HEK293T (cell line): Measurements from ENCODE around the gene BHLHE40.

Experiments used
- CTCF ChIA-PET: fragments of 350-600 bp; formaldehyde crosslinking; extraction: SDS; loops from one replicate; lab custom pipeline; 2021; ENCODE audit warnings: antibody characterized with exemption, inconsistent platforms; lab: Yijun Ruan, JAX
- POLR2A ChIA-PET: fragments of 350-600 bp; formaldehyde crosslinking; extraction: SDS; loops from one replicate; lab custom pipeline; 2020; ENCODE audit warnings: antibody characterized with exemption, inconsistent platforms; lab: Yijun Ruan, JAX
- DNase-seq: peaks from one replicate; pipeline ENCODE4 v3.0.0; 2012; ENCODE audit warnings: mixed read lengths; ENCODE audit errors: extremely low spot score
- ARNT ChIP-seq: fragments of 450-650 bp; IDR thresholded peaks from 2 replicates; pipeline ENCODE4 v1.6.1; 2017; ENCODE audit warnings: mild to moderate bottlenecking
- BHLHE40 ChIP-seq: fragments of 450-650 bp; IDR thresholded peaks from 2 replicates; pipeline ENCODE4 v1.6.1; 2016; ENCODE audit warnings: mild to moderate bottlenecking, moderate library complexity, borderline replicate concordance
- CTBP1 ChIP-seq: fragments of 450-650 bp; IDR thresholded peaks from 2 replicates; pipeline ENCODE4 v1.6.1; 2016; ENCODE audit warnings: borderline replicate concordance
- ELF4 ChIP-seq: fragments of 450-650 bp; IDR thresholded peaks from 2 replicates; pipeline ENCODE4 v1.6.1; 2017; ENCODE audit warnings: antibody characterized with exemption
- FOXA1 ChIP-seq: fragments of 450-650 bp; IDR thresholded peaks from 2 replicates; pipeline ENCODE4 v1.6.1; 2016; ENCODE audit warnings: mild to moderate bottlenecking
- FOXK2 ChIP-seq: fragments of 450-650 bp; IDR thresholded peaks from 2 replicates; pipeline ENCODE4 v1.6.1; 2016; ENCODE audit warnings: mild to moderate bottlenecking
- FOXM1 ChIP-seq: fragments of 450-650 bp; IDR thresholded peaks from 2 replicates; pipeline ENCODE4 v1.6.1; 2017; ENCODE audit warnings: mild to moderate bottlenecking, borderline replicate concordance
- HDGF ChIP-seq: fragments of 450-650 bp; IDR thresholded peaks from 2 replicates; pipeline ENCODE4 v1.6.1; 2017; ENCODE audit warnings: antibody characterized with exemption, borderline replicate concordance
- L3MBTL2 ChIP-seq: fragments of 450-650 bp; conservative IDR thresholded peaks from 2 replicates; pipeline ENCODE4 v1.6.1; 2016; ENCODE audit warnings: mild to moderate bottlenecking
- LEF1 ChIP-seq: fragments of 450-650 bp; IDR thresholded peaks from 2 replicates; pipeline ENCODE4 v1.6.1; 2017; ENCODE audit warnings: mild to moderate bottlenecking, borderline replicate concordance
- NFRKB ChIP-seq: fragments of 450-650 bp; IDR thresholded peaks from 2 replicates; pipeline ENCODE4 v1.6.1; 2016; ENCODE audit warnings: mild to moderate bottlenecking, moderate library complexity
- SP1 ChIP-seq: fragments of 450-650 bp; IDR thresholded peaks from 2 replicates; pipeline ENCODE4 v1.6.1; 2017
- SUZ12 ChIP-seq: fragments of 450-650 bp; IDR thresholded peaks from 2 replicates; pipeline ENCODE4 v1.6.1; 2016; ENCODE audit warnings: mild to moderate bottlenecking
- TARDBP ChIP-seq: fragments of 450-650 bp; IDR thresholded peaks from 2 replicates; pipeline ENCODE4 v1.6.1; 2016
- ZNF384 ChIP-seq: fragments of 450-650 bp; IDR thresholded peaks from 2 replicates; pipeline ENCODE4 v1.6.1; 2016
- TF ChIP-seq, protein P1 (sequence below): fragments of 450-650 bp; IDR thresholded peaks from 2 replicates; pipeline ENCODE4 v1.6.1; 2016

The BHLHE40 gene

DNA sequence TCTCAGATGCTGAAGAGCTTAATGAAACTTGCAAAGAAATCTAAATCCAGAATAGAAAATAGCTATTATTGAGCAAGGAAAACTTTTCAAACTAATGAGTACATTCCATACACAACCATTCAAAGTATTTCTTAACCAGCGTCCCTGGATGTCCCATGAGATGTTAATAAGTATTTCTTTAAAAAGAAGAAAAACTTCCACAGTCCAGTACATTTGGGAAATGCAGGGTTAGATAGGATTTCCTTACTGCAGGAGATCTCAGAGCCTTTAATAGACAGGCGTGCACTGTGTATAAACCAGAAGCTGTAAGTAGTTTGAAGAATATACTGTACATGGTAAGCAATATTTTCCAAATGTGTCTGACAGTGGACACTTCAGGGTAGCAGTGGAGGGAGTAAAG lies 29.6 kb upstream of the BHLHE40 start:
- no peak for TF ChIP-seq ZNF384
- CTCF ChIA-PET, result no interaction called here
- POLR2A ChIA-PET, result no interaction called here
- DNase-seq, result no peak

DNA sequence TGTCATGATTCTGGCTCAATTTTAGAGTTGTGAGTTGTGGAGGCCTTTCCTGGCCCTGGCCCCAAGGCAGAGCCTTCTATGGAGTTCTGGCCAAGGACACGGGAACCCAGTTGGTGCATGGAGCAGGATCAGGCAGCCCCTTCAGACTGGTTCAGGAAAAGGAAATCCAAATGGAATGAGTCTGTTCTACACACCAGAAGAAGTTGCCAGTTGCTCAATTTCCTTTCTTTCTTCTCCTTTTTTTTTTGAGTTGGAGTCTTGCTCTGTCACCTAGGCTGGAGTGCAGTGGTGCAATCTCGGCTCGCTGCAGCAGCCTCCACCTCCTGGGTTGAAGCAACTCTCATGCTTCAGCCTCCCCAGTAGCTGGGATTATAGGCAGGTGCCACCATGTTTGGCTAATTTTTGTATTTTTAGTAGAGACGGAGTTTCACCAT lies 28.9 kb upstream of the BHLHE40 start:
- ChIA-PET POLR2A (no interaction called here), CTCF (no interaction called here)
- no peak for DNase-seq
- TF ChIP-seq FOXA1 (no peak), FOXK2 (no peak), ZNF384 (no peak), TARDBP (no peak), FOXM1 (no peak), SP1 (no peak), SUZ12 (no peak)

DNA sequence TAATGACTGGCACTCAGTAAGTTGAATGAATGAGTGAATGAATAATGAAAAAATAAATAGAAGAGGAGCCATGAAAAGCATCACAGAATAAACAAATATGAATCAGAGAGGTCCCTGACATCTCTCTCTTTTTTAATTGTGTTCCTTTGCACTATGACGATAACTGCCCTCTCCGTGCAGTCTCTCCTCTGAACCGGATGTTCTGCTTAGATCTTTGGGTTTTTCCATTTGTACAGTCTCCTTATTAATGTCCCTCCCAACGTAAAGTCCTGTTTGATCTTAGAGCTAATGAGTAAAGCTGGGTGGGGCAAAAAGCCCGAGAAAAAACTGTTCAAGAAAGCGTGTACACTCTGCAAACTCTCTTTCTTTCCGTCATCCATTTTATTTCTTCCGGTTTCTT lies 28.3 kb upstream of the BHLHE40 start:
- TF ChIP-seq, protein P1, sequence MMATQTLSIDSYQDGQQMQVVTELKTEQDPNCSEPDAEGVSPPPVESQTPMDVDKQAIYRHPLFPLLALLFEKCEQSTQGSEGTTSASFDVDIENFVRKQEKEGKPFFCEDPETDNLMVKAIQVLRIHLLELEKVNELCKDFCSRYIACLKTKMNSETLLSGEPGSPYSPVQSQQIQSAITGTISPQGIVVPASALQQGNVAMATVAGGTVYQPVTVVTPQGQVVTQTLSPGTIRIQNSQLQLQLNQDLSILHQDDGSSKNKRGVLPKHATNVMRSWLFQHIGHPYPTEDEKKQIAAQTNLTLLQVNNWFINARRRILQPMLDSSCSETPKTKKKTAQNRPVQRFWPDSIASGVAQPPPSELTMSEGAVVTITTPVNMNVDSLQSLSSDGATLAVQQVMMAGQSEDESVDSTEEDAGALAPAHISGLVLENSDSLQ, result no peak
- TF ChIP-seq LEF1, result no peak
- TF ChIP-seq L3MBTL2, result no peak
- TF ChIP-seq TARDBP, result no peak
- no peak for TF ChIP-seq BHLHE40
- no peak for TF ChIP-seq HDGF
- TF ChIP-seq NFRKB, result no peak
- TF ChIP-seq FOXA1, result no peak
- TF ChIP-seq FOXM1, result no peak
- no peak for TF ChIP-seq SP1
- TF ChIP-seq ZNF384, result no peak
- no peak for TF ChIP-seq ELF4
- no peak for TF ChIP-seq ARNT
- CTCF ChIA-PET, result no interaction called here
- POLR2A ChIA-PET, result no interaction called here
- DNase-seq, result no peak

DNA sequence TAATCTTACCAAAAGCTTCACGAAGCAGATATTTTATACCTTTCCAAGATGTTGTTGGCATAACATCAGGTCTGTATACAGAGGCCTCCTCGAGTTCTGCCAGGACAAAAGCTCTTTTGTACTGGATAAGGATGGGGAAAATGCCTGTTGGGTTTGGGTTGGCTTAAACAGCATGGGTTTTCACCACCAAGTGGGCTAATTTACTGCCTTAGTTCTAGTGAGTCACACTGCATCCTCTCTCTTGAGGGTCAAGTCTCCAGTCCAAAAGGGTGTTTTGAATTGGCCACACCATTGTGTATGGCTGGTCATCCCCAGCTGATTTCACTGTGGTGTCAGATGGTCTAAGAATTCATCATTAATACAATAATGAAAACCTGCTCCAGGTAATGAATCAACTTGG lies 26.1 kb upstream of the BHLHE40 start:
- ChIA-PET CTCF (no interaction called here), POLR2A (interaction anchor here (1.0 kb wide), 1 partner anchor 26 kb away, joined by 4 read pairs; the partner anchor contains the start of gene BHLHE40)
- DNase-seq, result no peak
- TF ChIP-seq HDGF (no peak), L3MBTL2 (no peak), ZNF384 (no peak), NFRKB (no peak), LEF1 (no peak), SP1 (no peak), CTBP1 (no peak), BHLHE40 (no peak), FOXK2 (no peak), ELF4 (no peak), TARDBP (no peak)

DNA sequence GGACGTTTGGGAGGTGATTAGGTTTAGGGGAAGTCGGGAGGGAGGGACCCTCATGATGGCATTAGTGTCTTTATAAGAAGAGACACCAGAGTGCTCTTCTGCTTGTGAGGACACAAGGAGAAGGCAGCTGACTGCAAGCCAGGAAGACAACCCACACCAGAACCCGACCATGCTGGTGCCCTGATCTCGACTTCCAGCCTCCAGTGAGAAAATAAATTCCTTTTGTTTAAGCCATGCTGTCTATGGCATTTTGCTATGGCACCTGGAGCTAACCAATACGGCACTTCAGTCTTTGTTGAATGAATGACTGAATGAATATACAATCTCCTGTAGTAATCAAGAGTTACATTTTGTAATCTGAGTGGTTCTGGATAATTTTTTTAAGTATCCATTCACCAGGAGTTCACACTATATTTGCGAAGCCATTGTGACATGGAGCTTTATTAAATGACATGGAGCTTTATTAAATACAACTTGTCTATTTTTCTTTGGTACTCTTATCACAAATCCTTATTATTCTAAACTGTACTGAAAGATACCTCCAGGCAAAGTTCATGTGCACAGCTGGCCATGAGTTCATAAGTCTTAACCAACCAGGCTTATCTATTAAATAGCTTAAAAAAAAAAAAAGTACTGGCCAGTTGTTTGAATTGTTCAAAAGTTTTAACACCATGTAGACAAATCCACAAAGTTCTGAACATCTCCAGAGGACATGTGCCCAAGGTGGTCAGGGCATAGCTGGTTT lies 24.8 kb upstream of the BHLHE40 start:
- ChIA-PET CTCF (interaction anchor here (1.1 to 2.6 kb wide), 2 partner anchors 11 to 22 kb away, joined by 5 to 8 read pairs; no protein-coding TSS in a partner anchor), POLR2A (no interaction called here)
- TF ChIP-seq LEF1 (no peak), FOXK2 (no peak), SP1 (no peak), FOXM1 (no peak), BHLHE40 (no peak), L3MBTL2 (no peak), SUZ12 (no peak)
- TF ChIP-seq, protein P1, result no peak
- DNase-seq, result no peak

DNA sequence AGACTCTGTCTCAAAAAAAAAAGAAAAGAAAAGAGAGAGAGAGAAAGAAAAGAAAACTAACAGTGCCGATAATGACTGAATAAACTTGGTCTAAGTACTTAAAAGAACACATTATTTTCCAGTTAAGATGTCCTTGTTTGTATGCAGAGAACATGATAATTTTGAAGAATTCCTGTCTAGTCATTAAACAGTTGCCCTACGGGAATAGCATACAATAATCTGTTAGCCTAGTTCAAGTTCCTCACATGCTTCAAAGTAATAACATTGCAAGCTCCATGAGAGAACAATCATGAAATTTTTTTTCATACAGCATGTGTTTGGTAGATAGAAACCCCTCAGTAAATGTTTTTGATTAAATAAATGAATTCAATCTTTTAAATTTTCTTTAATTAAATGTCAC lies 23.1 kb upstream of the BHLHE40 start:
- ChIA-PET CTCF (interaction anchor here (2.6 kb wide), 1 partner anchor 20 kb away, joined by 8 read pairs; no protein-coding TSS in a partner anchor), POLR2A (no interaction called here)
- TF ChIP-seq SUZ12, result no peak
- no peak for TF ChIP-seq FOXM1
- no peak for TF ChIP-seq FOXA1
- TF ChIP-seq SP1, result no peak
- no peak for TF ChIP-seq ARNT
- TF ChIP-seq NFRKB, result no peak
- TF ChIP-seq BHLHE40, result no peak
- no peak for TF ChIP-seq FOXK2
- TF ChIP-seq HDGF, result no peak
- TF ChIP-seq, protein P1, result no peak
- no peak for TF ChIP-seq CTBP1
- TF ChIP-seq TARDBP, result no peak
- TF ChIP-seq ZNF384, result no peak
- TF ChIP-seq ELF4, result no peak
- DNase-seq, result no peak

DNA sequence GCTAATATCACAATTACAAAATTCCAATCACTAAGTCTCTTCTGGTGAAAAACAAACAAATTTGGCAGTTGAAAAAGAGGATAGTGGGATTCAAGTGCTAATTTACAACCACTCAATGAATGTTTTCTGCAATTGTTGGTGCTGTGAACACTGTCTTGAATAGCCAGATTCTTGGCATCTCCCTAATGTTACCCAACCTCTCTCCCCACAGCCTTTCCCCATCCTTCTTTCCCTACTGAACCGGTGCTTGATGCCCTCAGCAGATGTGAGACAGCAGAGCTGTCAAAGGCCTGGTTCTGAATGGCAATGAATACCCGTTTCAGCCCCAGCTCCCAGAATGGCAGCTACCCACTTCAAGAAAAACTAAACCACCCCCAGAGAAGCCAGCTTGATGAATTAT lies 22.5 kb upstream of the BHLHE40 start:
- DNase-seq, result no peak
- POLR2A ChIA-PET, result no interaction called here
- TF ChIP-seq LEF1 (no peak), NFRKB (no peak), FOXM1 (no peak), SP1 (no peak), ELF4 (no peak), SUZ12 (no peak), CTBP1 (no peak), FOXK2 (no peak), ARNT (no peak), TARDBP (no peak), HDGF (no peak), BHLHE40 (no peak), L3MBTL2 (no peak), FOXA1 (no peak), ZNF384 (no peak)
- TF ChIP-seq, protein P1, result no peak
- CTCF ChIA-PET, result no interaction called here
